ENCODE data around the gene IL12B. TPM values are rescaled to one million over a fixed set of nuclear protein-coding genes. Genes with fewer than 3 reads are reported as not detected.
"Not testable (repeated sequence)": the region's sequence is repeated elsewhere in the genome, so short reads cannot be mapped to it uniquely, and the experiment has no call there.

The IL12B gene
- polyA plus RNA-seq, 4 donors: 0.05 to 0.09 (median 0.06) TPM; not detected in 1

GRCh38 chr5:159333545-159333925 lies 3.2 kb upstream of the IL12B start:
- DNase-seq (ENCODE audit: low read depth in 4 of 4, low spot score in 2 of 4): no peak

GRCh38 chr5:159332800-159333544 lies 2.7 kb upstream of the IL12B start:
- no peak for DNase-seq (ENCODE audit: low read depth in 4 of 4, low spot score in 2 of 4)

- no peak for DNase-seq (ENCODE audit: low read depth in 4 of 4, low spot score in 2 of 4)
Observed at GRCh38 chr5:159331093-159331973, 1.0 kb upstream of the IL12B start.

DNA sequence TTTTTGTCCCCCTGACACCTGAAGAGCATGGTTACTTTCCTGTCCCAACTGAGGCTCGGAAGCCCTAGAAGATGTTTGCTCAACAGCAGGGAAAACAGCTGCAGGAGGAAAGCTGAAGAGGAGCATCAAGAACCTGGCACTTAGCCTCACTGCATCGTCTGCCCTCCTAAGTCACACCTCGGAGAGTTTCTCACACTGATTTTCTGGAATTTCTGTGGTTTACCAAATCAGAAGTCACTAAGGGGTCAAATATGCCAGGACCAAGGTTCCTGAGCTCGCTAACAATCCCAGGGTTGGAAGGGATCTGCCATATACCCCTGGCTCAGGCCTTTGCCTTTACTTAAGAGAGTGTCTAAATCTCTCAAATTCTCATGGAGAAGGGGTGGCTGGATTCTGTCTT lies 5.3 kb downstream of the IL12B start:
- no peak for DNase-seq (ENCODE audit: low read depth in 4 of 4, low spot score in 2 of 4)

- DNase-seq (ENCODE audit: low read depth in 4 of 4, low spot score in 2 of 4): no peak
Observed at GRCh38 chr5:159324102-159324755, 6.1 kb downstream of the IL12B start.

DNA sequence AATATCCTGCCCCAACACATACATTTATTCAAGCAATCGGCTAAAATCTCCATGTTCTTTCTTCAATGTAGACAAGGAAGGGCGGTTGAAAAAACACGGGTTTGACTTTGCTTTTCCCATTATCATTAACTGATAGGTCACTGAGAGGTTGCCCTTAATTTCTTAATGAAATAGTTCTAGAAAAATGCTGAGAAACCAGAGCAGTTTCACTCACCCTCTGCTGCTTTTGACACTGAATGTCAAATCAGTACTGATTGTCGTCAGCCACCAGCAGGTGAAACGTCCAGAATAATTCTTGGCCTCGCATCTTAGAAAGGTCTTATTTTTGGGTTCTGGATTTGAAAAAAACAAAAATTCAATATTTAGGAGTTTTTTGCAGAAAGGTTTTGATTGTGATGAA lies 8.1 kb downstream of the IL12B start:
- no peak for DNase-seq (ENCODE audit: low read depth in 4 of 4, low spot score in 2 of 4)

- no peak for DNase-seq (ENCODE audit: low read depth in 4 of 4, low spot score in 2 of 4)
Observed at GRCh38 chr5:159319832-159320231, 10.5 kb downstream of the IL12B start.

DNA sequence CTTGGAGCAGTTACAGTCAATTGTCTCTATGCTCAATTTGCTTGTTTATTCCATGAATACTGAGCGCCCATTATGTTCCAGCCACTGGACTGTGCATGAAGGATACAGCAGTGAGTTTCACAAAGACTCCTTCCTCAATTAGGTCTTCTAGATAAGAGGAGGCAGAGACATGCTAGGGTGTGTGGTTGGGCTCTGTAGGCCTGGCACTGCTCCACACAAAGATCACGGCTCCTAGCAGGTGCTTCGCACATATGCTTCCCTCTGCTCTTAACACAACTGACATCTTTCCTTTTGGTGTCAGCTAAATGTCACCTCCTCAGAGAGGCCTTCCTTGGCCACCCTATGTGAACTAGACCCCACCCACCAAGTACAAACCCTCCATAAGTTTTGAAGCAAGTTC lies 10.9 kb downstream of the IL12B start:
- DNase-seq (ENCODE audit: low read depth in 4 of 4, low spot score in 2 of 4): no peak

- no peak for DNase-seq (ENCODE audit: low read depth in 4 of 4, low spot score in 2 of 4)
Observed at GRCh38 chr5:159318448-159318847, 11.8 kb downstream of the IL12B start.

DNA sequence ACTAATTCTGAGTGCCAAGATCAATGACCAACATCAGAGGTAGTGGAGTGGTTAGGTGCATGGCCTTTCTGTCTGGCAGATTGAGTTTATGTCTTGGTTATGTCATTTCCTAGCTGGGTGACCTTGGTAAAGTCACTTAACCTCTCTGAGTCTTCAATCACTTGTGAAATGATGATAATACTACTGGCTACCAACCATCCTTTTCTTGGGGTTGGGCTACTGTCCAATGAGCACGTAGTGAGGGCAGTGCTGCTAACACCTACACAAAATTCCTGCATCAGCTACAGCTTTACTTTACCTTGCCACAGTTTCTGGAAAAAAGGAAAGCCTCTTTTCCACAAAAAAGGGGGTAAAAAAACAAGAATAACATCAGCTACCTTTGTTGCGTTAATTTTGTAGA lies 12.4 kb downstream of the IL12B start:
- DNase-seq (ENCODE audit: low read depth in 4 of 4, low spot score in 2 of 4): no peak

- peak in 1 of 4 donors; percentile 24 for DNase-seq (ENCODE audit: low read depth in 4 of 4, low spot score in 2 of 4)
Observed at GRCh38 chr5:159316519-159317383, 13.5 kb downstream of the IL12B start.

DNA sequence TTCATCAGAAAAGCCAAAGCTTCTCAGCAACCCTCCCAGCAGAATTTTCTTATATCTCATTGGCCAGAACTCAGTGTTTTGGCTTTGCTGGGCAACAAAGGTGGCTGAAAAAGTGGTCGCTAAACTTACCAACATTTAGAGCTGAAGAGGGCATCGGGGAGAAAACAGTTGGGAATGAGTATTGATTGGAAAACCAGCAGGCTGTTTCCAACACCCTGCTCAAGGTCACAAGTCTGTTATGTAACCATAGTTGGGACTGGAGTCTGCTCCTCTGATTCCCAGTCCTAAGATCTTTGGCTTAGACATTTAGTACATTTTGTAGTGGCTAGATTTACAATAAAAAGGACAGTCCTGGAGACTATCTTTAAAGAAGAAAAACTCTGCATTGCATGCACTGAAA lies 17.1 kb downstream of the IL12B start:
- DNase-seq (ENCODE audit: low read depth in 4 of 4, low spot score in 2 of 4): no peak

GRCh38 chr5:159311063-159311462 lies 19.2 kb downstream of the IL12B start:
- no peak for DNase-seq (ENCODE audit: low read depth in 4 of 4, low spot score in 2 of 4)

DNA sequence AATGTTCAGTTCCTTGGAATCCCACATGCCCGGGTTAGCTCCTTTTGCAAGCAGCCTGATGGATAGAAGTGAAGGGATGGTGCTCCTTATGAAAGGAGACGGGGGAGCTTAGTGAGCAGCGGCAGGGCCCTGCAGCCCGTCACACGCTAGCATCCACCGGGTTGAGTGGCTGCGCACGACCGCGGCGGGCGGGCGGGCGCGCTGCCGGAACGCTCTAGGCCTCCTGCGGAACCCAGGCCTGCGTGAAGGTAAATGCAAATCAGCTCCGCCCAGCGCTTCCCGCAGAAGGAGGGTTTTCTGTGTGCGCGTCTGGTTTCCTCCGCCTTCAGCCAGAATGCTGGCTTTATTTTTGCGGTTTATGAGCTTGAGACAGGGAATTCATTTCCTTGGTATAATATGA lies 19.8 kb downstream of the IL12B start:
- DNase-seq (ENCODE audit: low read depth in 4 of 4, low spot score in 2 of 4): no peak

DNA sequence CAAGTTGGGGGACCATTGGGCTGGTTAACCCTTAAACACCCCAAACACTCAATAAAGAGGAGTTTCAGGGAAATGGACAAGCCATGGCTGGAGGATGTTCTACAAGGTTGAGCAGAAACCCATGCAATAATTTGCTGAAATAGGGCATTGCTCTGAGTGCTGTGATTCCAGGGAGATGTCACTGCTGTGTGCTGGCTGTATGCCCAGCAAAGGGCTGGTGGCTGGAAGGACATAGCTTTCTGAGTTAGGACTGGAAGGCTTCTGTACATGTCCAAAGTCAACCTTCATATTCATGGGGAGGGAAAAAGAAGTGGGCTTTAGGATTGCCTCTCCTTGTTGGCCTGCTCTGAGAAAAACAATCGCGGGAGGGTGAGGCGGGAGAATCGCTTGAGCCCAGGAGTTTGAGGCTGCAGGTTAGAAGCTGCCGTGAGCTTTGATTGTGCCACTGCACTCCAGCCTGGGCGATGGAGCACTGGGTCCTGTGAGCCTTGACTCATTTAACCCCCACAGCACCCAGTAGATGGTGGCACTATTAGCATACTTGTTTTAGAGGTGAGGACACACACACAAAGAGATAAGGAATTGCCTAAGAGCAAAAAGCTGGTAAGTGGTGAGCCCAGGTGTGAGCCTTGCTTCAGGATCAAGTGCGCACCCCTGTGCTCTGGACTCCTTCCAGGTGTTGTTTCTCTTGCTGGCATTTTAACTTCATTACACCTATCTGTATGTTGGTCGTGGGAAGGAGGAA lies 20.4 kb downstream of the IL12B start:
- no peak for DNase-seq (ENCODE audit: low read depth in 4 of 4, low spot score in 2 of 4)

- no peak for DNase-seq (ENCODE audit: low read depth in 4 of 4, low spot score in 2 of 4)
Observed at GRCh38 chr5:159304961-159305595, 25.2 kb downstream of the IL12B start.

DNA sequence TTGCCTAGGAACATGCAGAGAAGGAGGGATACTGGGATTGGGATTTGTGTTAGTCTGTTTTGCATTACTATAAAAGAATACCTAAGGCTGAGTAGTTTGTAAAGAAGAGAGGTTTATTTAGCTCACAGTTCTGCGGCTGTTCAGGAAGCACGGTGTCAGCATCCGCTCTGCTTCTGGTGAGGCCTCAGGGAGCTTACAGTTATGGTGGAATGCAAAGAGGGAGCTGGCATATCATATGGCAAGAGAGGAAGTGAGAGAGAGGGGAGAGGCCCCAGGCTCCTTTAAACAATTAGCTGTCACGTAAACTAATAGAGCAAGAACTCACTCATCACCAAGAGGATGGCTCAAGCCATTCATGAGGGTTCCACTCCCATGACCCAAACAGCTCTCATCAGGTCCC lies 27.0 kb downstream of the IL12B start:
- DNase-seq (ENCODE audit: low read depth in 4 of 4, low spot score in 2 of 4): no peak

DNA sequence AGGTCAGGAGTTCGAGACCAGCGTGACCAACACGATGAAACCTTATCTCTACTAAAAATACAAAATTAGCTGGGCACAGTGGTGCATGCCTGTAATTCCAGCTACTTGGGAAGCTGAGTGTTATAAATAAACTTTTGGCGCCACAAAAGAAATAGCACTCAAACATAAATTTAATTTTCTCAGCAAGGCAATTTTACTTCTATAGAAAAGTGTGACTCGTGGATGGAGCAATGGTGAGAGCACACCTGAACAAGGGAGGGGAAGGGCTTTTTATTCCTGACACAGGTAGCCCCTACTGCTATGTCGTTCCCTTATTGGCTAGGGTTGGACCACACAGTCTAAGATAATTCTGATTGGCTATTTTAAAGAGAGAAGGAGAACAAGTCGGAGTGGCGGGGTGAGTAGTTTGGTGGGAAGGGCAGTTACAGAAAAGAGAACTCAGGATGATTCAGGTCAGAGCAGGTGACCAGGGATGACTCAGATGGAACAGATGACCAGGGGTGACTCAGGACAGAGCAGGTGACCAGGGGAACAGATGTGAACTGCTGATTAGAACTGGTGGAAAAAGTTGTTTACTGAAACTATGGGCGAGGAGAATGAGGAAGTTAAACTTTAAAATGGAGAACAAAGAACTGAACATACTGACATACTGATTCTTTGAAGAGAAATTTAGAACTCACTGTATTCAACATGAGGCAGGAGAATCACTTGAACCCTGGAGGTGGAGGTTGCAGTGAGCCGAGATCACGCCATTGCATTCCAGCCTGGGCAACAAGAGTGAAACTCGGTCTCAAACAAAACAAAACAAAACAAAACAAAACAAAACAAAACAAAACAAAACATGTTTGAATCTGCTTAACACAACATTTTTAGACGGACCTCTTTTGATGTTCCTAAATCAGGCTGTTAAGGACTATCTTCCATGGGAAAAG lies 28.1 kb downstream of the IL12B start:
- not testable (repeated sequence) for DNase-seq (ENCODE audit: low read depth in 4 of 4, low spot score in 2 of 4)
